ENCODE results near the gene ZDHHC17. TPM values are rescaled to one million over a fixed set of nuclear protein-coding genes. Genes with fewer than 3 reads are reported as not detected.
A peak's percentile ranks its signal among the peaks of the same experiment; 100 is the strongest.

The ZDHHC17 gene
- total and polyA plus RNA-seq, 4 donors: 60.7 to 201 (median 88.2) TPM

DNA sequence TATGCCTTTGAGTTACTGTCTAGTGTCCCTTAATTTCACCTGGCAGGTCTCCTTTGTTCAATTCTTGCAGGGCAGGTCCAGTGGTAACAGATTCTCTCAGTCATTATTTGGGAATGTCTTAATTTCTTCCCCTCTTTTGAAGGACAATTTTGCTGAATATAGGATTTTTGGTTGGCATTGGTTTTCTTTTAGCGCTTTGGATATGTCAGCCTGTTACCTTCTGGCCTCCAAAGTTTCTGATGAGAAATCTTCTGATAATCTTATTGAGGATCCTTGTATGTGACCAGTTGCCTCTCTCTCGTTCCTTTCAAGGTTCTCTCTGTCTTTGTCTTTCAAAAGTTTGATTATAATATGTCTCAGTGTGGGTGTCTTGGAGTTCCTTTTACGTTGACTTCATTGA lies 38.1 kb downstream of the ZDHHC17 start:
- Histone ChIP-seq H3K36me3 (ENCODE audit: control insufficient read depth, insufficient read depth, low read length) (peaks cover 11% of the 10 kb centered on the region), H3K9me3 (ENCODE audit: control insufficient read depth, insufficient read depth, low read length) (no peaks in the 10 kb centered on the region), H3K27ac (ENCODE audit: low read depth, low read length) (no peak overlapping the region), H3K4me3 (ENCODE audit: low read depth, low read length) (no peak overlapping the region), H3K4me1 (ENCODE audit: control insufficient read depth, insufficient read depth, low read length) (no peaks in the 10 kb centered on the region), H3K27me3 (ENCODE audit: control insufficient read depth, insufficient read depth, low read length) (no peaks in the 10 kb centered on the region)
- WGBS (ENCODE audit: insufficient coverage): 100% methylated on average over 1 of the region's 3 CpGs
- no peak for DNase-seq (ENCODE audit: low read depth in 4 of 6, low spot score in 6 of 6)

DNA sequence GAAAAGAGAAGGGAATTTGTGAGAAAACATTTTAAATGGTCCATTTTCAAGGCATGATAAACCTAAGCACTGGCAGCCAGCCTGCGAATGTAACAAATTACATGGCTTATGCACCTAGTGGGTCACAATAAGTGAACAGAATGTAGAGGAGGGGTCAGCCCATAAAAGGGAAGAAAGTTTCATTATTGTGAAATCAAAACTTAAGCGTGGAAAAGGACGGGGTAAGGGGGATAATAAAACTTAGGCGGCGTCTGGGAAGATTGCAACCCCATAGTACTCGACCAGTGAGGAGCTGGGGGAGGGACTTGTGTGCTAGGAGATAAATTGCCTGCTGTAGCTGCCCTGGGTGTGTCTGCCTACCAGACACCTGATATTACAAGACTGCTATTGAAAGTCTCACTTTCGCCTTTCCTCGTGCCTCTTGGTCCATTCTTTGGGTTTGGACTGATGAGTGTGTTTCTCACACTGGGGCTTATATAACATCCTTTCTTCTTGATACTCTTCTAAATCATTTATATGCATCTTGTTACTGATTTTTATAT lies 40.6 kb downstream of the ZDHHC17 start:
- WGBS (ENCODE audit: insufficient coverage): 100% methylated on average over 1 of the region's 8 CpGs
- Histone ChIP-seq H3K9me3 (ENCODE audit: control insufficient read depth, insufficient read depth, low read length) (no peaks in the 10 kb centered on the region), H3K36me3 (ENCODE audit: control insufficient read depth, insufficient read depth, low read length) (peaks cover 9% of the 10 kb centered on the region), H3K4me3 (ENCODE audit: low read depth, low read length) (no peak overlapping the region), H3K4me1 (ENCODE audit: control insufficient read depth, insufficient read depth, low read length) (no peaks in the 10 kb centered on the region), H3K27me3 (ENCODE audit: control insufficient read depth, insufficient read depth, low read length) (no peaks in the 10 kb centered on the region), H3K27ac (ENCODE audit: low read depth, low read length) (no peak overlapping the region)
- no peak for DNase-seq (ENCODE audit: low read depth in 4 of 6, low spot score in 6 of 6)

DNA sequence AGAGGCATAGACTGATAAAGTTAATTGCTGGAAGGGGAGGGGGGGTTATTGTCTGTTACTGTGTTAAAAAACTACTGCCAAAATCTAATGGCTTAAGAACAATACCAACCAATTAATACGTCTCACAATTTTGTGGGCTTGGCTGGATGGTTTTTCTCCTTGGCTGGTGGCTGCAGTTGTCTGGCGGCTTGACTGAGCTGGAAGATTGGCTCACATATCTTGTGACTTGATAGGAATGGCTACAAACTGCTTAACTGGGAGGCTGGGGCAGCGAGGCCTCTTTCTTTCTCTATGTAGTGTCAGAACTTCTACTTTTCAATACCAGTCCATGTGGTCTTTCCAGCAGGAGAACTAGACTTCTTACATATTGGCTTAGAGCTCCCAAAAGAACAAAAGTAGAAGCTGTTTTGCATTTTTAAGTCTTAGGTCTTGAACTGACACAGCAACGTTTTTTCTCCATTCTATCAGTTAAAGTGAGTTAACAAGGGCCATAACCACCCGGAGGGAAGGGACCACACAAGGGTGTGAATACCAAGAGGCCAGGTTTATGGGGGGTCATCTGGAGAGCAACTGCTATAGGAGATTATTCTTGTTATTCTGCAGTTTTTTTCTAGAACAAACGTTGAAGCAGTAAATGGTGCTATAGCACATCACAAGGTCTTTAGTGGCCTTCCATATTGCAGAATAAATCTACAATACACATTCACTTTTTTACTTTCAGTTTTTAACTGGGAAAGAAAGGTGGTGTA lies 46.9 kb downstream of the ZDHHC17 start:
- Histone ChIP-seq H3K9me3 (ENCODE audit: control insufficient read depth, insufficient read depth, low read length) (no peaks in the 10 kb centered on the region), H3K27me3 (ENCODE audit: control insufficient read depth, insufficient read depth, low read length) (no peaks in the 10 kb centered on the region), H3K27ac (ENCODE audit: low read depth, low read length) (no peak overlapping the region), H3K4me3 (ENCODE audit: low read depth, low read length) (no peak overlapping the region), H3K36me3 (ENCODE audit: control insufficient read depth, insufficient read depth, low read length) (peaks cover 9% of the 10 kb centered on the region), H3K4me1 (ENCODE audit: control insufficient read depth, insufficient read depth, low read length) (no peaks in the 10 kb centered on the region)
- peak in 2 of 6 donors; percentile 2 to 78 for DNase-seq (ENCODE audit: low read depth in 4 of 6, low spot score in 6 of 6)
- 63% methylated on average over 1 of the region's 6 CpGs for WGBS (ENCODE audit: insufficient coverage)

DNA sequence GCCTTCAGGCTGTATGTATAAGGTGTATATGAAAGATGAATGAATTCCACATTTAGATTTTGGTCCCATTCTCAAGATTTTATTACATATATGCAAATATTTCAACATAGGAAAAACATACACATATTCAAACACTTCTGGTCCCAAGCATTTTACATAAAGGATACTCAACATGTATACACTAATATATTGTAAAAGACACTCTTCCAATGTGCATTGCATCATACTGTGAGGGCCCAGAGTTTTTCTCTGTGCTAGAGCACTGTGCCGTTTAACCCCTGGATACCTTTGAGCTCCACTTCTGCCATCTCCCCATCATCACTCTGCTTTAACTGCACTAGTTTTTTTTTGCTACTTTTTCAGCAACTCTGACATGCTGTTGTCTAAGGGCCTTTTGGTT lies 48.1 kb downstream of the ZDHHC17 start:
- no peaks in the 10 kb centered on the region for H3K4me1 ChIP-seq (ENCODE audit: control insufficient read depth, insufficient read depth, low read length)
- DNase-seq (ENCODE audit: low read depth in 4 of 6, low spot score in 6 of 6): no peak
- H3K36me3 ChIP-seq (ENCODE audit: control insufficient read depth, insufficient read depth, low read length): no peaks in the 10 kb centered on the region
- 17% methylated on average over 1 of the region's 1 CpG for whole genome bisulfite sequencing (ENCODE audit: insufficient coverage)
- no peaks in the 10 kb centered on the region for H3K27me3 ChIP-seq (ENCODE audit: control insufficient read depth, insufficient read depth, low read length)
- H3K9me3 ChIP-seq (ENCODE audit: control insufficient read depth, insufficient read depth, low read length): no peaks in the 10 kb centered on the region
- no peak overlapping the region for H3K4me3 ChIP-seq (ENCODE audit: low read depth, low read length)
- H3K27ac ChIP-seq (ENCODE audit: low read depth, low read length): no peak overlapping the region

DNA sequence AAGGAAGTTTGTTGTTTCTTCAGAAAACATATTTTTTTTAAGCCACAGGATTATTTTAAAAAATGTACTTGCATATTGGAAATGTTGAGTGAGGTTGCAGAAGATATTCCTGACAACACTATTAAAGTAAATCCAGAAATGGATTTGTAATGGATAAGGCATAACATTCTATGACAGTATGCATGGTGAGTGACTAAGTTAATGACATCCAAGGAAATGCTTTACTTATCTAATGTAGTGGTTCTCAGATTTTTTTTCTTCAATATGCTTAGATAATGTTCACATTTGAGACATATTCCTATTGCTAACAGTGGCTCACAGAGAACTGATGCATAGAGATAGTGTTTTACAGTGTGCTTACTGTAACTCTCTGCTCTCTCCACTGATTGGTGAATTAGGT lies 49.4 kb downstream of the ZDHHC17 start:
- H3K9me3 ChIP-seq (ENCODE audit: control insufficient read depth, insufficient read depth, low read length): no peaks in the 10 kb centered on the region
- DNase-seq (ENCODE audit: low read depth in 4 of 6, low spot score in 6 of 6): no peak
- no peaks in the 10 kb centered on the region for H3K27me3 ChIP-seq (ENCODE audit: control insufficient read depth, insufficient read depth, low read length)
- no peaks in the 10 kb centered on the region for H3K36me3 ChIP-seq (ENCODE audit: control insufficient read depth, insufficient read depth, low read length)
- no peaks in the 10 kb centered on the region for H3K4me1 ChIP-seq (ENCODE audit: control insufficient read depth, insufficient read depth, low read length)
- no peak overlapping the region for H3K4me3 ChIP-seq (ENCODE audit: low read depth, low read length)
- no peak overlapping the region for H3K27ac ChIP-seq (ENCODE audit: low read depth, low read length)

DNA sequence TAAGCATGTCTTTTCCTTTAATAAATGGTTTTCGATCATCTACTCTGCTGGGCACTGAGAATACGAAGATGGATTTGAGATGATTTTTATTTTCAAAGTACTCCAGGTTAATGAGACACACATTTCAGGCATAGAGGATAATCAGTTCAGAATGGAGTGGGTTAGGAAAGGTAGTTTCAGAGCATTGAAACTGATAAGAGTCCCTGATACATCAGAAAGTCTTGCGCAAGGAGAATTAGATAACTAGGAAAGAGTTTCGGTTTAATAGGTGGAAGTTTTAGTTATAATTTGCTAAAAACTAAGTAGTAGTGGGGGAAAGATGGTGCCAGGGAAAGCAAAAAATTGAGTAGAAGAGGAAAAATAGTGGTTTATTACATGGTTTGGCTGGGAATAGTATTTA lies 50.1 kb downstream of the ZDHHC17 start:
- Histone ChIP-seq H3K27me3 (ENCODE audit: control insufficient read depth, insufficient read depth, low read length) (no peaks in the 10 kb centered on the region), H3K9me3 (ENCODE audit: control insufficient read depth, insufficient read depth, low read length) (no peaks in the 10 kb centered on the region), H3K27ac (ENCODE audit: low read depth, low read length) (no peak overlapping the region), H3K4me3 (ENCODE audit: low read depth, low read length) (no peak overlapping the region), H3K36me3 (ENCODE audit: control insufficient read depth, insufficient read depth, low read length) (no peaks in the 10 kb centered on the region), H3K4me1 (ENCODE audit: control insufficient read depth, insufficient read depth, low read length) (no peaks in the 10 kb centered on the region)
- 100% methylated on average over 3 of the region's 4 CpGs for WGBS (ENCODE audit: insufficient coverage)
- DNase-seq (ENCODE audit: low read depth in 4 of 6, low spot score in 6 of 6): no peak

DNA sequence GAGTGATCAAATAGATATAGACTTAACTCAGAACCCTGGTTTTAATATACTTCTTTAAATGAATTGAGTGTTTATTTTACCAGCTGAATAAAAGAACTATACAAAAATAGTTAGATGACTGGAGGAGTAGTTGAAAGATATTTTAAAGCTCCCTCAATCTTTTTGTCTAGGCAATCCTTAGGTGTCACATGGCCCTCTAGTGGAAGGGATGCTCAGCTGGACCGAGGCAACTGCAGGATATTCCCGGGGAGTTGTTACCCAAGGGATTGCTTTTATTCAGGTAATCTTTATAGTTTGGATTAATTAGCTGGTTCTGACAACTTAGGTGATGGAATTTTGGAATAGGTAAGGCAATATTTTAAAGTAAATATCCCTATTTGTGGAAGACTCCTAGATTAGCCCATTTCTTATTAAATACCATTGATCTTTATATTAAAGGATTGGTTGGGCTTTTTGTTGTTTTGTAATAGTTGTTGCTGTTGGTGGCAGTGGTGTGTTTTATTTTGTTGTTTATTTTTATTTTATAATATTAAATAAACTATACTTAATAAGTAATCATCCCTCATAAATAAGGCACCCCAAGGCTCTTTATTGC lies 57.1 kb downstream of the ZDHHC17 start:
- no peak overlapping the region for H3K4me3 ChIP-seq (ENCODE audit: low read depth, low read length)
- H3K9me3 ChIP-seq (ENCODE audit: control insufficient read depth, insufficient read depth, low read length): no peaks in the 10 kb centered on the region
- 17% methylated on average over 2 of the region's 2 CpGs for WGBS (ENCODE audit: insufficient coverage)
- no peaks in the 10 kb centered on the region for H3K27me3 ChIP-seq (ENCODE audit: control insufficient read depth, insufficient read depth, low read length)
- H3K27ac ChIP-seq (ENCODE audit: low read depth, low read length): no peak overlapping the region
- peak in 2 of 6 donors; percentile 19 to 28 for DNase-seq (ENCODE audit: low read depth in 4 of 6, low spot score in 6 of 6)
- no peaks in the 10 kb centered on the region for H3K4me1 ChIP-seq (ENCODE audit: control insufficient read depth, insufficient read depth, low read length)
- no peaks in the 10 kb centered on the region for H3K36me3 ChIP-seq (ENCODE audit: control insufficient read depth, insufficient read depth, low read length)

DNA sequence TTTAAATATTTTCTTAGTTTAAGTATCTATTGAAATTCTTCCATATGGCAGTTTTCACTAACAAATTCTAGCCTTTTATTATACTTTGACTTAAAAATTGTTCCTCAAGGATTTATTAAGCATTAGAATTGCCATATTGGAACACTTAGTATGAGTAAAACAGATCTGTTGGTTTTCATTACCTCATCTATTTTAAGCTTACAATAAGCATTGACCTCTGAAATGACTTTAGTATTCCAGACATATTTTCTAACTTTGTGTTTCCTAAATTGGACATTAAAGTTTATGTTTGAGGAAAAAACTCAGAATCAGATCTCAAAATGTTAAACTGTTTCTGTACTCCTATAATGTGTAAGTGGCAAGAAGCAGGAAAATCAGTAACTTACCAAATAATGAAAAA lies 66.5 kb downstream of the ZDHHC17 start:
- Histone ChIP-seq H3K27me3 (ENCODE audit: control insufficient read depth, insufficient read depth, low read length) (no peaks in the 10 kb centered on the region), H3K27ac (ENCODE audit: low read depth, low read length) (no peak overlapping the region), H3K9me3 (ENCODE audit: control insufficient read depth, insufficient read depth, low read length) (peaks cover 7% of the 10 kb centered on the region), H3K36me3 (ENCODE audit: control insufficient read depth, insufficient read depth, low read length) (peaks cover 11% of the 10 kb centered on the region), H3K4me3 (ENCODE audit: low read depth, low read length) (no peak overlapping the region), H3K4me1 (ENCODE audit: control insufficient read depth, insufficient read depth, low read length) (no peaks in the 10 kb centered on the region)
- DNase-seq (ENCODE audit: low read depth in 4 of 6, low spot score in 6 of 6): no peak

DNA sequence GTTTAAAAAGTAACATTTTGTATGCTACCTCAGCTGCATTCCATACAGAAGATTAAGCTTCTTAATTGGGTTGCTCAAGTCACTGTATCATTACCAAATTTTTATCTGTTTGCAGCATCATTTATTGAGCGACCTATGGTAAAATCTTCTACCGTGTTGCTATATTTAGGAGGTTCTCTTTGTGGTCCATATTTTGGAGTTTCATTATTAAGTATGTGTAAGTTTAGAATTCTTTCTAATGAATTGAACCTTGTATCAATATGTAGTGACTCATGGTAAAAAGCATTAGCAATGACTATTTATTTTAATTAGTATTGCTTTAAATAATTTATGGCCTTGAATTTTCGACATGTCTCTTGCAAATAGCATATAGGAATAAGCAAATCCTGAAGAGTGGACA lies 72.7 kb downstream of the ZDHHC17 start:
- Histone ChIP-seq H3K27ac (ENCODE audit: low read depth, low read length) (no peak overlapping the region), H3K27me3 (ENCODE audit: control insufficient read depth, insufficient read depth, low read length) (no peaks in the 10 kb centered on the region), H3K36me3 (ENCODE audit: control insufficient read depth, insufficient read depth, low read length) (peaks cover 2% of the 10 kb centered on the region), H3K4me3 (ENCODE audit: low read depth, low read length) (no peak overlapping the region), H3K4me1 (ENCODE audit: control insufficient read depth, insufficient read depth, low read length) (no peaks in the 10 kb centered on the region), H3K9me3 (ENCODE audit: control insufficient read depth, insufficient read depth, low read length) (peaks cover 7% of the 10 kb centered on the region)
- no CpG with 5 or more reads among the region's 3 CpGs for WGBS (ENCODE audit: insufficient coverage)
- DNase-seq (ENCODE audit: low read depth in 4 of 6, low spot score in 6 of 6): no peak

DNA sequence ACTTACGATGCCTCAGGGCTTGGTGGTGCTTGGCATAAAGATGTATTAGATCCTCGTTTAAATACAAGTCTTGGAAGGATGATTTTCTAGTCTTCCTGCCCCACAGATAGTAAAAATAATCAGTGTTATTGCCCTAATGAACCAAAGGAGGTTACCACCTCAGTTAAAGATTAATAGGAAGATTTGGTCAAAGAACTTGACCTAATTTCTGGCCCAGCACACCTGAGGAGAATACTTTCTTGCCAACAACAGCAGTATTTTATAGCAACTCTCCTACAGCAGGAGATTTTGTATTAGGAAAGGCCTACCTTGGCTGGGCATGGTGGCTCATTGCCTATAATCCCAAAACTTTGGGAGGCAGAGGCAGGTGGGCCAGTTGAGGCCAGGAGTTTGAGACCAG lies 83.3 kb downstream of the ZDHHC17 start:
- no peak overlapping the region for H3K27ac ChIP-seq (ENCODE audit: low read depth, low read length)
- H3K36me3 ChIP-seq (ENCODE audit: control insufficient read depth, insufficient read depth, low read length): peaks cover 10% of the 10 kb centered on the region
- no peaks in the 10 kb centered on the region for H3K9me3 ChIP-seq (ENCODE audit: control insufficient read depth, insufficient read depth, low read length)
- no peak for DNase-seq (ENCODE audit: low read depth in 4 of 6, low spot score in 6 of 6)
- no peak overlapping the region for H3K4me3 ChIP-seq (ENCODE audit: low read depth, low read length)
- H3K4me1 ChIP-seq (ENCODE audit: control insufficient read depth, insufficient read depth, low read length): no peaks in the 10 kb centered on the region
- H3K27me3 ChIP-seq (ENCODE audit: control insufficient read depth, insufficient read depth, low read length): no peaks in the 10 kb centered on the region
- WGBS (ENCODE audit: insufficient coverage): 100% methylated on average over 1 of the region's 2 CpGs
